ENCODE data around the gene CAMSAP2. TPM values are rescaled to one million over a fixed set of nuclear protein-coding genes. Genes with fewer than 3 reads are reported as not detected.

The CAMSAP2 gene
- total RNA-seq, 1 experiment from 2014 or later: 25.0 TPM

DNA sequence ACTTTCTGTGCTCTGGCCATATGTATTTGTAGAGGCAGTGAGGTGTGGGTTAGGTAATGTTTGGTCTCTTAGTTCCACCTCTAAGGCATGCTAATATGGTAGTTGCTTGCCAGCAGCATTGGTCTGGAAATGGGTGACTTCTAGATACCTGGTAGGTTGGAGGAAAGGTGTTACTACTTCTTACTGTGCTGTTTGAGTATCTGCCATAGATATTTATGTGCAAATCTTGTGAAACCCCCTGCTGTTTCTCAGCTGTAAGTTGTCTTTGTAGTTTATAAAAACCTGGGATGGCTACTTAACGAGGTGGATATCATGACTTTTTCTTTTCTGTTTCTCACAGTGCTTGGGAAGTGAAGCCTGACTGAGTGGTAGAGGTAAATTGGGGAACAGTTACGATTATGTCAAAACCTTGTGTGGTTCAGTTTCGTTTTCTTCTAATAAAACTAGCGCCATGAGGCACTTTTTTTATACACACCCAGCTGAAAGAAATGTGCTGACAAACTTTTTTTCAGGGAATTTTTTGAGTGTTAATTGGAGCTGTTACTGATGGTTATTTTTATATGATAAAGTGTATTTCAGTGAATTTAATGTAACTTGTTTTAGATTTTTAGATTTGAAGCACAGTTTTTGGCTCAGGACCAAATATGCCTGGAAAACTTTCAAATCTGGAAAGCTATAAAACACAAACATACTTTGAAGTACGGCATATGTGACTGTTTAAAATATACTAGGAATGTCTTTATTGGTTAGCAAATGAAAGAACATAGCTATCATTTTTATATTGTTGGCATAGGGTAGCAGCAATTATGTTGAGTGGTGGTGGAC lies 42.1 kb downstream of the CAMSAP2 start:
- no peaks in the 10 kb centered on the region for H4K20me1 ChIP-seq (ENCODE audit: insufficient read depth)
- ATAC-seq: no peak
- BruUV-seq (replicated peaks): no TSS peak
- ChIA-PET POLR2A (no interaction called here), CTCF (no interaction called here), RAD21 (ENCODE audit: low non-redundant PET in 1 of 2, low total read pairs in 2 of 2, uncharacterized antibody in 2 of 2, unreplicated experiment in 2 of 2) (no interaction called here)
- H3K27me3 ChIP-seq (ENCODE audit: insufficient read depth, low read length): no peaks in the 10 kb centered on the region
- intact Hi-C loops (cut with micrococcal nuclease): no loop called here
- H2AFZ ChIP-seq (ENCODE audit: low read depth, low read length, poor library complexity, severe bottlenecking): no peak overlapping the region
- H3K79me2 ChIP-seq (ENCODE audit: insufficient read depth, low read length): peaks cover 84% of the 10 kb centered on the region
- no peaks in the 10 kb centered on the region for H3K9me2 ChIP-seq (ENCODE audit: insufficient read depth)
- TF ChIP-seq SRF (IDR thresholded peaks at IDR 0.05; ENCODE audit: low read depth) (no peak), CEBPB (IDR thresholded peaks at IDR 0.05; ENCODE audit: low read depth) (no peak), POLR2A (IDR thresholded peaks at IDR 0.05; ENCODE audit: borderline replicate concordance, extremely low read depth, insufficient read depth, insufficient read length) (no peak), FOSL1 (IDR thresholded peaks at IDR 0.05; ENCODE audit: low read depth) (no peak), ZFX (IDR thresholded peaks at IDR 0.05) (no peak), SIN3A (IDR thresholded peaks at IDR 0.05; ENCODE audit: low read depth) (no peak), EGR1 (IDR thresholded peaks at IDR 0.05; ENCODE audit: low read depth) (no peak)
- no peak for DNase-seq (ENCODE audit: low read depth, low spot score)
- H3K4me2 ChIP-seq (ENCODE audit: low read length): no peak overlapping the region; the same call in 1 of the 2 replicates
- H3K27ac ChIP-seq (ENCODE audit: low read depth, low read length): no peak overlapping the region
- H3K4me1 ChIP-seq (ENCODE audit: control insufficient read depth in 1 of 2, insufficient read depth in 2 of 2, low read length in 2 of 2): peaks cover 9 to 15% of the 10 kb centered on the region in 2 experiments; a peak in 3 of 4 replicates
- no peak overlapping the region for H3K9ac ChIP-seq (ENCODE audit: low read length)
- no peaks in the 10 kb centered on the region for H3K9me3 ChIP-seq (ENCODE audit: control insufficient read depth in 1 of 2, insufficient read depth in 1 of 2, low read depth in 1 of 2, low read length in 2 of 2)
- H3K4me3 ChIP-seq (replicated peaks in 1 of 2; ENCODE audit: low read depth in 1 of 2, low read length in 2 of 2): no peak overlapping the region
- no peaks in the 10 kb centered on the region for H3K36me3 ChIP-seq (ENCODE audit: control insufficient read depth in 1 of 2, insufficient read depth in 2 of 2, low read length in 2 of 2)

DNA sequence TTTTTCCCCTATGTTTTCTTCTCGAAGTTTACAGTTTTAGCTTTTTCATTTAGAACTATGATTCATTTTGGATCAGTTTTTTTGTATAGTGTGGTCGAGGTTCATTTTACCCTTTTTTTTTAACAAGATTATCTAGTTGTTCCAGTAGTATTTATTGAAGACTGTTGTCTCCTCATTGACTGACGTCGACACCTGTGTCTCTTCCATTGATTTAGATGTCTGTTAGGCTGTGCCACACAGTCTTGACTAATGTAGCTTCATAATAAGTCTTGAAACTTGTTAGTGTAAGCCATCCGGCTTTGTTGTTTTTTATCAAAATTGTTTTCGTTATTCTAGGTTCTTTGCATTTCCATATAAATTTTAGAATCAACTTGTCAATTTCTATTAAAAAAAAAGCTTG lies 45.2 kb downstream of the CAMSAP2 start:
- BruUV-seq (replicated peaks): no TSS peak
- H3K27ac ChIP-seq (ENCODE audit: low read depth, low read length): no peak overlapping the region
- RAD21 ChIA-PET (ENCODE audit: low non-redundant PET in 1 of 2, low total read pairs in 2 of 2, uncharacterized antibody in 2 of 2, unreplicated experiment in 2 of 2): no interaction called here
- CTCF ChIA-PET: no interaction called here
- intact Hi-C loops (cut with micrococcal nuclease): no loop called here
- no peak overlapping the region for H3K9ac ChIP-seq (ENCODE audit: low read length)
- H3K36me3 ChIP-seq (ENCODE audit: control insufficient read depth in 1 of 2, insufficient read depth in 2 of 2, low read length in 2 of 2): no peaks in the 10 kb centered on the region
- no peaks in the 10 kb centered on the region for H3K9me2 ChIP-seq (ENCODE audit: insufficient read depth)
- H3K4me3 ChIP-seq (replicated peaks in 1 of 2; ENCODE audit: low read depth in 1 of 2, low read length in 2 of 2): no peak overlapping the region
- H3K79me2 ChIP-seq (ENCODE audit: insufficient read depth, low read length): peaks cover 72% of the 10 kb centered on the region
- no peaks in the 10 kb centered on the region; the same call in 1 of the 2 replicates for H4K20me1 ChIP-seq (ENCODE audit: insufficient read depth)
- H3K27me3 ChIP-seq (ENCODE audit: insufficient read depth, low read length): no peaks in the 10 kb centered on the region
- H3K4me1 ChIP-seq (ENCODE audit: control insufficient read depth in 1 of 2, insufficient read depth in 2 of 2, low read length in 2 of 2): peaks cover 5 to 9% of the 10 kb centered on the region in 2 experiments; a peak in 2 of 4 replicates
- DNase-seq (ENCODE audit: low read depth, low spot score) (no peak), ATAC-seq (no peak)
- no peaks in the 10 kb centered on the region for H3K9me3 ChIP-seq (ENCODE audit: control insufficient read depth in 1 of 2, insufficient read depth in 1 of 2, low read depth in 1 of 2, low read length in 2 of 2)
- TF ChIP-seq EZH2phosphoT487 (IDR thresholded peaks at IDR 0.05; ENCODE audit: borderline replicate concordance): no peak
- TF ChIP-seq POLR2A (IDR thresholded peaks at IDR 0.05; ENCODE audit: borderline replicate concordance, extremely low read depth, insufficient read depth, insufficient read length): no peak
- TF ChIP-seq RAD21 (IDR thresholded peaks at IDR 0.05; ENCODE audit: low read depth): no peak
- H3K4me2 ChIP-seq (ENCODE audit: low read length): no peak overlapping the region
- no peak overlapping the region for H2AFZ ChIP-seq (ENCODE audit: low read depth, low read length, poor library complexity, severe bottlenecking)
- POLR2A ChIA-PET: no interaction called here
